NCI-H82 (cell line): ENCODE data around the gene COL19A1.
A peak's percentile ranks its signal among the peaks of the same experiment; 100 is the strongest.

Experiments
- DNase-seq: peaks from one replicate; lab custom pipeline; 2025; lab: John Stamatoyannopoulos, UW

COL19A1 gene

GRCh38 chr6:69866351-69866769, at the start of gene COL19A1:
Gene COL19A1 (plus strand): TSS chr6:69866556. CDS start chr6:69879568, 13,012 bp downstream.
- peak; percentile 63 for DNase-seq

- no peak for DNase-seq
These were observed 49.8 kb upstream of the COL19A1 start for GRCh38 chr6:69816569-69816968.

GRCh38 chr6:69817358-69817757, 49.0 kb upstream of the COL19A1 start:
- no peak for DNase-seq

GRCh38 chr6:69818223-69818930, 48.0 kb upstream of the COL19A1 start:
- no peak for DNase-seq

- DNase-seq, result no peak
These were observed 47.2 kb upstream of the COL19A1 start for GRCh38 chr6:69819138-69819537.

GRCh38 chr6:69820018-69820417, 46.3 kb upstream of the COL19A1 start:
- DNase-seq, result no peak

- no peak for DNase-seq
These were observed 45.9 kb upstream of the COL19A1 start for GRCh38 chr6:69820438-69820837.

GRCh38 chr6:69824355-69824754, 42.0 kb upstream of the COL19A1 start:
- DNase-seq, result peak; percentile 6

- no peak for DNase-seq
These were observed 40.5 kb upstream of the COL19A1 start for GRCh38 chr6:69825904-69826303.

GRCh38 chr6:69827276-69827893, 39.0 kb upstream of the COL19A1 start:
- no peak for DNase-seq

- no peak for DNase-seq
These were observed 33.8 kb upstream of the COL19A1 start for GRCh38 chr6:69832558-69832957.

GRCh38 chr6:69835414-69836179, 30.8 kb upstream of the COL19A1 start:
- peak; percentile 60 for DNase-seq

GRCh38 chr6:69841862-69842261, 24.5 kb upstream of the COL19A1 start:
- no peak for DNase-seq

GRCh38 chr6:69843189-69843588, 23.2 kb upstream of the COL19A1 start:
- no peak for DNase-seq

- no peak for DNase-seq
These were observed 20.0 kb upstream of the COL19A1 start for GRCh38 chr6:69846312-69846711.

- DNase-seq, result no peak
These were observed 19.4 kb upstream of the COL19A1 start for GRCh38 chr6:69846770-69847491.

GRCh38 chr6:69847492-69847788, 18.9 kb upstream of the COL19A1 start:
- DNase-seq, result no peak

GRCh38 chr6:69848552-69848951, 17.8 kb upstream of the COL19A1 start:
- DNase-seq, result peak; percentile 20

- no peak for DNase-seq
These were observed 13.7 kb upstream of the COL19A1 start for GRCh38 chr6:69852706-69853105.

GRCh38 chr6:69861986-69862385, 4.4 kb upstream of the COL19A1 start:
- no peak for DNase-seq

- no peak for DNase-seq
These were observed 2.6 kb upstream of the COL19A1 start for GRCh38 chr6:69863766-69864165.

GRCh38 chr6:69865126-69865525, 1.2 kb upstream of the COL19A1 start:
- no peak for DNase-seq
